CD4-positive, alpha-beta T cell treated with Interleukin-15 for 1 hour (primary cell): ENCODE data around the gene GFM2.
"Not testable (repeated sequence)": the region's sequence is repeated elsewhere in the genome, so short reads cannot be mapped to it uniquely, and the experiment has no call there.

ENCODE experiments used
- DNase-seq: peaks from one replicate; pipeline ENCODE4 v3.0.0-alpha.2; 2020

The GFM2 gene, protein sequence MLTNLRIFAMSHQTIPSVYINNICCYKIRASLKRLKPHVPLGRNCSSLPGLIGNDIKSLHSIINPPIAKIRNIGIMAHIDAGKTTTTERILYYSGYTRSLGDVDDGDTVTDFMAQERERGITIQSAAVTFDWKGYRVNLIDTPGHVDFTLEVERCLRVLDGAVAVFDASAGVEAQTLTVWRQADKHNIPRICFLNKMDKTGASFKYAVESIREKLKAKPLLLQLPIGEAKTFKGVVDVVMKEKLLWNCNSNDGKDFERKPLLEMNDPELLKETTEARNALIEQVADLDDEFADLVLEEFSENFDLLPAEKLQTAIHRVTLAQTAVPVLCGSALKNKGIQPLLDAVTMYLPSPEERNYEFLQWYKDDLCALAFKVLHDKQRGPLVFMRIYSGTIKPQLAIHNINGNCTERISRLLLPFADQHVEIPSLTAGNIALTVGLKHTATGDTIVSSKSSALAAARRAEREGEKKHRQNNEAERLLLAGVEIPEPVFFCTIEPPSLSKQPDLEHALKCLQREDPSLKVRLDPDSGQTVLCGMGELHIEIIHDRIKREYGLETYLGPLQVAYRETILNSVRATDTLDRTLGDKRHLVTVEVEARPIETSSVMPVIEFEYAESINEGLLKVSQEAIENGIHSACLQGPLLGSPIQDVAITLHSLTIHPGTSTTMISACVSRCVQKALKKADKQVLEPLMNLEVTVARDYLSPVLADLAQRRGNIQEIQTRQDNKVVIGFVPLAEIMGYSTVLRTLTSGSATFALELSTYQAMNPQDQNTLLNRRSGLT

DNA sequence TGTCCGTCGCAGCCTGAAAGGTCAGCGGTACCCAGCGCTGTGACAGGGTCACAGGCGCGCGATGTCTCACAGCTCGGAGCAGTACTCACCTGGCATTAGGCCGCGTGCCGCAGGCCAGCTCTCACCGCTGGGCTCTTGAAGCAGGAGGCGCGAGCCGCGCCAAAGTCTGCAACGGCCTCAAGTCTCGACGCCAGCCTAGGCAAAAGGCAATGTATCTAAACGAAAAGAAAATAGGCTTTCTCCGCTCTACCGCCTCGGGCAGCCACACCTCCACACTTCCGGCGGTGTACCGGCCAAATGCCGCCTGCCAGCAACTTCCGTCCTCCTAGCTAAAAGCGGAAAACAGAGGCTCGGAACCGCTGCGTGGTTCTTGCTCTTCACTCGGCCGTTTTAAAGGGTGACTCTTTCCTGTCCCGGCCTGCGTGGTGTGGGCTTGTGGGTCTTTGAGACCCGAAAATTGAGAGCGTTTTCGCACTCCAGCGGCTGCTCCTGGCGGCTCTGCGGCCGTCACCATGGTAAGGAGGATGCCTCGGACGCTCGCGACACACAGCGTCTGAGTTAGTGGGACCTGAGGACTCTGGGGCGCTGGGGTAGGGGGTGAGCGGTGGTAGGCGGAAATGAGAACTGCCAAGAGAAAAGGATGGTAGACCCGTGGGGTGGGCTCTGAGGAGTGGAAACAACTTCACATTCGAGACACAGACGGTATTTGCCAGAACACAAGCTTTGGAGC is at the start of gene GFM2, which contains the start of gene NSA2:
GFM2 (minus strand) TSS at position 269 of the 730 bp plus-strand sequence. CDS start 3,375 bp downstream, outside the sequence.
NSA2 (plus strand) TSS at position 401 of the 730 bp plus-strand sequence; CDS start at position 513, 112 bp downstream.
- peak; percentile 90 for DNase-seq

DNA sequence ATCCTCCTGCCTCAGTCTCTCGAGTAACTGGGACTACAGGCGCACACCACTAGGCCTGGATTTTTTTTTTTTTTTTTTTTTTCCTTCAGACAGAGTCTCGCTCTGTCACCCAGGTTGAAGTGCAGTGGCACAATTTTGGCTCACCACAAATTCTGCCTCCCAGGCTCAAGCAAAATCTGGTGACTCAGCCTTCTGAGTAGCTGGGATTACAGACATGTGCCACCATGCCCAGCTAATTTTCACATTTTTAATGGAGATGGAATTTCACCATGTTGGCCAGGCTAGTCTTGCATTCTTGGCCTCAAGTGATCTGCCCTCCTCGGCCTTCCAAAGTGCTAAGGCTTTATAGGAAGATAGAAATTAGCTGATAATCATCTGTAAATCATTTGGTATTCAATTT is 44.0 kb upstream of the GFM2 start:
- DNase-seq = no peak

DNA sequence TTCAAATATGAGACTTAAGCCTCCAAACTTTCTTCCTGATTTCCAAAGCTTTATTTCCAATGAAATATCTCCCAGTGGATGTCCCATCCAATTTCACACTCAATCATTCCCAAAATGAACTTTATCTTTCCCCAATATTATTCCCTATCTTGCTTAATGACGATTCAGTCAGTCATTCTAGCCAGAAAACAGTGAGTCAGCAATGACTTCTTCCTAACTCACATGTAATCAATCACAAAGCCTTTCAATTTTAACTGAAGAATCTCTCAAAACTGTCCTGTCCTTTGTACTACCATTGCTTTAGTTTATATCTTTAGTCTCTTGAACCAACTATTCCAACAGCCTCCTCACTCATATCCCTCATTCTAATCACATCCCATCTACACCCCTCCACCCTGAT is 35.0 kb upstream of the GFM2 start:
- DNase-seq = no peak

DNA sequence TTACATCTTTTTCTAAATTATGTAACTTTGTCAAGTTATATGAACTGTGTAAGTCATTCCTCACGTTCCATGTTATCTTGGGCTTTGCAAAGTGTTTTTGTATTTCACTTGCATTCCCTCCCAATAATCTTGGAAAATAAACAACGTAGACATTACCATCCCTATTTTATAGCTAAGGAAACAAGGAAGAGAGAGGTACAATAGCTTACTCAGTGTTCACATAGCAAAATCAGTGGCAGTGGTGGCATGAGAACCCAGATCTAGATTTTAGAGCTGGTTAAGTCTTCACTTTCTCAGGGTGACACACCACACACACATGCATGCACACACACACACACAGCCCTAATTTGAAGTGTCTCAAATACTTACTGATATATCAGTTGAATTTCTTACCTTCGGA is 34.3 kb upstream of the GFM2 start:
- no peak for DNase-seq

GRCh38 chr5:74798977-74799911 is 32.3 kb upstream of the GFM2 start:
- no peak for DNase-seq

GRCh38 chr5:74791669-74792068 is 24.8 kb upstream of the GFM2 start:
- not testable (repeated sequence) for DNase-seq

DNA sequence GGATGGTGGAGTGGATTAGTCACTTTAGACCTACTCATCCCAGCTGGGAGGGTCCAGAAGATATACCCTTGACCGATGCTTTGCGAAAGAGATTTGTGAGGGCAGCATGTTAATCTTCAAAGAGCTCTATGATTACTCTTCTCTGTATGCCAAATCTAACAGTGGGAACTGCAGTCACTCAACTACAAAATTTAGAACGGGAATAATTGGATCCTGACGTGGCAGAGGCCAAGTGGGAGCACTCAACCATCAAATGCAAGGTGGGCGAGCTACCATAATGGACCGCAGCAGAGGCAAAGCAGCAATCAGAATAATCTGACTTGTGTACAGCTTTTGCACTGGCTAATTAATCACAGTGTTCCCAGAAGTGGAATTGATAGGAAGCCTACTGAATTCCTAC is 20.5 kb upstream of the GFM2 start:
- no peak for DNase-seq

- DNase-seq = no peak
Observed at GRCh38 chr5:74786851-74787250, 19.9 kb upstream of the GFM2 start.

DNA sequence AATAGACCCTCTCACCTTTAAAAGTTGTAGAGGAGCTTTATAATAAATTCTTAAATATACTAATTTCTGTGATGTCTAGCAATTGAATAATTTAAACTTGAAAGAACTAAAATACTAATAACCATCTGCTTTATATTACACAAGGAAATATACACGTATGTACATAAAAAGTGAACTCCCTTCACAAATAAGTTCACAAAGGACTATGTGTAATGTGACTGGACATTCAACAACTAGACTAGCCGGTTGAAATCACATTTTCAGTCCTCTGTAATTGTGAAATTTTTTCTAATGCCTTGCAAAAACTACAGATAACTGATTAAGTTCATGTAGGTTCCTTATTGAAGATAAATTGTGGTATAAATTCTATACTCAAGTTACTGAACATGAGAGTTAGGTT is 11.7 kb upstream of the GFM2 start:
- no peak for DNase-seq

GRCh38 chr5:74772359-74772758 is 5.4 kb upstream of the GFM2 start:
- DNase-seq = no peak

- DNase-seq = no peak
Observed at GRCh38 chr5:74767579-74767913, 629 bp upstream of the GFM2 start.

DNA sequence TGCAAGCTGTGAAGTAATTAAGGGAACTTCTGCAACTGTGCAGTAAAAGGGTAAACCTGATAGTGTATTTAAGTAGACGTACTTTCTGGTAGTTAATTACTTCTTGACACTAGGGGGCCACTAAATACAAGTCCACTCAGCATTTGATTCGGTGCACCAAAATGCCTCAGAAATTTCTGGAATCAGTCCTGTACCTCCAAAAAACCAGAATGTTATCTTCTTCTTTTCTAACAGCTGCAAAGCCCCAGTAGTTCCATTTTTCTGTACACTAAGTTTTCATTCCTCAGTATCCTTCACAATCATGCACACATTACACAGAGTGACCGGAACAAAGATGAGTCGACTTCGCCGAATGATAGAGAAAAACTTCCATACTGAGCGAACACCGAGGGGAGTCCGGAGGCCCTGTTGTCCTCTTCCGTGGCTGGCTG is 484 bp downstream of the GFM2 start:
- DNase-seq = no peak

GRCh38 chr5:74765929-74766328 is 988 bp downstream of the GFM2 start:
- no peak for DNase-seq

- DNase-seq = no peak
Observed at GRCh38 chr5:74765201-74765600, 1.7 kb downstream of the GFM2 start.

- DNase-seq = no peak
Observed at GRCh38 chr5:74763504-74763903, 3.4 kb downstream of the GFM2 start.

DNA sequence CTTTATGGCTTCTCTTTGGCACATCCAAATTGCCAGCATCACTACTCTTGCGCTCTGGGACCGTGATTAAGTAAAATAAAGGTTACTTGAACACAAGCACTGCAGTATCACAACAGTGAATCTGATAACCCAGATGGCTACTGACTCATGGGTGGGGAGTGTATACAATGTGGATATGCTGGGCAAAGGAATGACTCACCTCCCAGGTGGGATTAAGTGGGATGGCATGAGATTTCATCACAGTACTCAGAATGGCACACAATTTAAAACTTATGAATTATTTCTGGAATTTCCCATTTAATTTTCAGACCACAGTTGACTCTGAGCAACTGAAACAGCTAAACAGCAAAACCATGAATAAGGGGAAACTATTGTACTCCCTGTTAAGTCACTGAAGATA is 4.3 kb downstream of the GFM2 start:
- DNase-seq = no peak

DNA sequence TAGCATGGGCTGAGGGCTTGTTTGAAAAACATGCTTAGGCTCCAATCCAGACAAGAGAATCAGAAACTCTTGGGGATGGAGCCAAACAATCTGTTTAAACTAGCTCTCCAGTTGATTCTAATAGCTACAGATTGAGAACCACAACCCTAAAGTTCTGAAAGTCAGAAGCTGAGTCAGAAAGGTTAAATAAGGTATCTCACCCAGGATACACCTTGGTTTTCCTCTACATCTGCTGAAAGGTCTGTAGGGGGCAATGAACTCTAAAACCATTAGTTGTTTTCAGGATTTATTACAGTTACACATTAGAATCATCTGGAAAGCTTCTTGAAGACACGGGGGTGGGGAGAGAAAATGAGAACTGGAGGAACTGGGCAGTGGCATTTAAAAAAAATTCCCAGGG is 5.7 kb downstream of the GFM2 start:
- DNase-seq = no peak

- DNase-seq = not testable (repeated sequence)
Observed at GRCh38 chr5:74748742-74749141, 18.2 kb downstream of the GFM2 start.

DNA sequence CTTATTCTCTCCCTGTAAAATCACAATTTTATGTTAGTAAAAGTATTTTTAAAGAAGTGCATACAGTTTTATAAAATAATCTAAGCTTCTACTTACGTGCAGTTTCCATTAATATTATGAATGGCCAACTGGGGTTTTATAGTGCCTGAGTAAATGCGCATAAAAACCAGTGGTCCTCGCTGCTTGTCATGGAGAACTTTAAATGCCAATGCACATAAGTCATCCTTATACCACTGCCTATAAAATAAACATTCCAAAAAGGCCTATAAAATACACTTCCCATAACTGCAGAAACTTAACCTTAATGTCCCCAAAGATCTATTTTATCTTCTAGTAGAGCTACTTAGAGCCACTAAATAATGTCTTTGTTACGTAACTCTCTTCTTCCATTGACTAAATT is 28.5 kb downstream of the GFM2 start:
- no peak for DNase-seq

DNA sequence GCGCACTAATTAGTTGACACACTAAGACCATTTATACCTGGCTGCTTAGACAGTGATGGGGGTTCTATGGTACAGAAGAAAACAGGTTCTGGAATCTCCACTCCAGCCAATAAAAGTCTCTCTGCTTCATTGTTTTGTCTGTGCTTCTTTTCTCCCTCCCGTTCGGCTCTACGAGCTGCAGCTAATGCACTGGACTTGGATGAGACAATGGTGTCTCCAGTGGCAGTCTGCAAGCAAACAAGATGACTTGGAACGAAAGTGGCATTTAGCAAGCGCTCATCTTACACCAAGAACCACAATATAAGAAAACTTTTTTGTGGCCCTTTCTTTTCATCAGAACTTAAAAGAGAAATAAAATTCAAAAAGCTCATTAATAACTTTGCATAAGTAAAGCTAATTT is 30.2 kb downstream of the GFM2 start:
- DNase-seq = no peak

GRCh38 chr5:74725331-74725730 is 41.6 kb downstream of the GFM2 start:
- no peak for DNase-seq

- DNase-seq = no peak
Observed at GRCh38 chr5:74722271-74722670, 44.6 kb downstream of the GFM2 start.
